Measurements from ENCODE around the gene SLC25A43.
"Not testable (repeated sequence)": the region's sequence is repeated elsewhere in the genome, so short reads cannot be mapped to it uniquely, and the experiment has no call there.

The SLC25A43 gene

DNA sequence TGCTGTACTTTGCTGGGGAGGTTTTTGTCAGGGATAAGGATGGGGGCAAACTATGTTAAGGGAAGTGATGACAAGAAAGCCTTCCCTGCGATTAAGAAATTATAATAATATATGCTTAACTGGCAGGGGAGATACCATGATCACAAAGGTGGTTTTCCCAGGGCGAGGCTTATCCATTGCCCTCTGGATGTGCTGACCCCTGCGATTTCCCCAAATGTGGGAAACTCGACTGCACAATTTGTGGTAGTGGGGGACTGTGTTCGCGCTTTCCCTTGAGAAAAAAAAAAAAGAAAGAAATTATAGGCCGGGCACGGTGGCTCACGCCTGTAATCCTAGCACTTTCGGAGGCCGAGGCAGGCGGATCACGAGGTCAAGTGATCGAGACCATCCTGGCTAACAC lies 24.5 kb downstream of the SLC25A43 start:
- Histone ChIP-seq H3K36me3 (ENCODE audit: insufficient read depth, low read length) (no peaks in the 10 kb centered on the region), H2AFZ (ENCODE audit: low read length, unreplicated experiment) (no peak overlapping the region), H3K4me3 (ENCODE audit: low read depth, low read length) (no peak overlapping the region), H3K27me3 (ENCODE audit: insufficient read depth, low read length) (no peaks in the 10 kb centered on the region), H3K27ac (ENCODE audit: low read depth, low read length) (no peak overlapping the region), H3K4me1 (ENCODE audit: control insufficient read depth, insufficient read depth, low read length, unreplicated experiment) (peaks cover 16% of the 10 kb centered on the region), H3K79me2 (ENCODE audit: control insufficient read depth, insufficient read depth, low read length, unreplicated experiment) (no peaks in the 10 kb centered on the region)

DNA sequence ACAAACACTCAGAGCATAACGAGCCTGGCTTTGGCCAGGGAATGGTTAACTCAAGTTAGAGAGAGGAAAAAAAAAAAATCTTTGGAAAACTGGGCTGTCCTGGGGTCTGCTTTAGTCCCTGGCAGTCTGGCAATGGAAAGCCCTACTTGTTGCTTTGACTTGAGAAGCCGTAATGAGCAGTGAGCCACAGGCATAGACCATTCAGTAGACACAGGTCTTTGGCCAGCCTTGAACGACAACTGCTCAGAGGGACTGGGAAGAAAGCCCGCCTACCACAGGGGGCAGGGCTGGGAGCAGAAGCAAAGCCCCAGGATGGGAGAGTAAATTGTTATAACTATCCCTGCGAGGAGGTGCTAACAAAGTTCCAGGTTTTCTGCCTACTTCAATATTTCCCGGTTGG lies 25.9 kb downstream of the SLC25A43 start:
- no peak overlapping the region for H3K27ac ChIP-seq (ENCODE audit: low read depth, low read length)
- no peaks in the 10 kb centered on the region for H3K36me3 ChIP-seq (ENCODE audit: insufficient read depth, low read length)
- H3K4me1 ChIP-seq (ENCODE audit: control insufficient read depth, insufficient read depth, low read length, unreplicated experiment) = peaks cover 23% of the 10 kb centered on the region
- H3K79me2 ChIP-seq (ENCODE audit: control insufficient read depth, insufficient read depth, low read length, unreplicated experiment) = no peaks in the 10 kb centered on the region
- no peak overlapping the region for H2AFZ ChIP-seq (ENCODE audit: low read length, unreplicated experiment)
- H3K4me3 ChIP-seq (ENCODE audit: low read depth, low read length) = no peak overlapping the region
- H3K27me3 ChIP-seq (ENCODE audit: insufficient read depth, low read length) = no peaks in the 10 kb centered on the region

DNA sequence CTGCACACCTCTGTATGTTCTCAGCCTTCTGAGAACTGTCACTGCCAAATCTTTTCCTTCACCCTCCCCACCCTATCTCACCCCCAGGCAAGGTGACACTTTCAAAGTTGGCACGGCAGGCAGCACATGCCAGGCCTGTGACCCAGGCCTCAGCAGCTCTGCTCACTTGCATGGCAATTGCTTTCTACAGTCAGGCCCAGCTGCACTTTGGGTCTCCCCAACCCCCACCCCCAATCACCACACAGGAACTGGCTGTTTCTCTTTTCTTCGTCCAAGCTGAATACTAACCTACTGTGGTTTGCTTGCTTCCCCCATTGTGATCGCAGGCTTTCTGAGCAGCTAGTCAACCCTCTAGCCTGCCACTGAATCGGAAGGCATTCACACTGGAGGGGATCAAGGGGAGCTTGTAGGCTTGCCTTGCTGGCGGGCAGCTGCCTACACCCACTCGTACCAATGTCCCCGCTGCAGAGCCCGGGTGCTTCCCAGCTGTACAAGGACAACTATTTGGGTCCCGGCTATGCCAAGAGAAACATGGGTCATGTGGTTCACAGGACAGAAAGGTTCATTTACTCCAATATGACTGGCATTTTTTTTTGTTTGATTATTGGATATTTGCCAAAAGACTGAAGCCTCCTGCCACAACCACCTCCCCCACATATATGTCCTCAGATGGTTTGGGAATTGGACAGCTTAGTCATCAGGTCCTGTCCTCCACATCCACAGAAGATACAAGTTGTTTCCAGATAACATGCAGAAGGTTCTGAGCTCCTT lies 28.1 kb downstream of the SLC25A43 start:
- peaks cover 23% of the 10 kb centered on the region for H3K4me1 ChIP-seq (ENCODE audit: control insufficient read depth, insufficient read depth, low read length, unreplicated experiment)
- no peaks in the 10 kb centered on the region for H3K36me3 ChIP-seq (ENCODE audit: insufficient read depth, low read length)
- no peaks in the 10 kb centered on the region for H3K79me2 ChIP-seq (ENCODE audit: control insufficient read depth, insufficient read depth, low read length, unreplicated experiment)
- H2AFZ ChIP-seq (ENCODE audit: low read length, unreplicated experiment) = no peak overlapping the region
- H3K4me3 ChIP-seq (ENCODE audit: low read depth, low read length) = no peak overlapping the region
- H3K27me3 ChIP-seq (ENCODE audit: insufficient read depth, low read length) = no peaks in the 10 kb centered on the region
- H3K27ac ChIP-seq (ENCODE audit: low read depth, low read length) = peak overlapping the region; percentile 56

DNA sequence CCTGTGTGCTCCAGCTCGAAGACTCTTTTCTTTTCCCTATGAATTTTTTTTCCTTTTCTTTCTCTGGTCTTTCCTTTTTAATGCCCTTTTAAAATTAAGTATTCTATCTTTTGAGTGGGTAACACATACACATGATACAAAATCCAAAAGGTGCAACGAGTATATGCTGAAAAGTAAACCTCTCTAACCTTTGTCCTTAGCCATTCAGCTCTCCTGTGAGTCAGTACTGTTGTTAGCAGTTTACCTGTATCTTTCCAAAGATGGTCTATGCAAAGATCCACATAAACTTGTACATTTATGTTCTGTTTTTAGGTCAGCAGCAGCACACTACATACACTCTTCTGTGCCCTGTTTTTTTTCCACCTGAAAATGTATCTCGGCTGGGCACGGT lies 28.7 kb downstream of the SLC25A43 start:
- Histone ChIP-seq H3K27me3 (ENCODE audit: insufficient read depth, low read length) (no peaks in the 10 kb centered on the region), H3K36me3 (ENCODE audit: insufficient read depth, low read length) (no peaks in the 10 kb centered on the region), H3K4me3 (ENCODE audit: low read depth, low read length) (no peak overlapping the region), H3K79me2 (ENCODE audit: control insufficient read depth, insufficient read depth, low read length, unreplicated experiment) (no peaks in the 10 kb centered on the region), H3K27ac (ENCODE audit: low read depth, low read length) (peak overlapping the region; percentile 56), H3K4me1 (ENCODE audit: control insufficient read depth, insufficient read depth, low read length, unreplicated experiment) (peaks cover 23% of the 10 kb centered on the region), H2AFZ (ENCODE audit: low read length, unreplicated experiment) (no peak overlapping the region)

DNA sequence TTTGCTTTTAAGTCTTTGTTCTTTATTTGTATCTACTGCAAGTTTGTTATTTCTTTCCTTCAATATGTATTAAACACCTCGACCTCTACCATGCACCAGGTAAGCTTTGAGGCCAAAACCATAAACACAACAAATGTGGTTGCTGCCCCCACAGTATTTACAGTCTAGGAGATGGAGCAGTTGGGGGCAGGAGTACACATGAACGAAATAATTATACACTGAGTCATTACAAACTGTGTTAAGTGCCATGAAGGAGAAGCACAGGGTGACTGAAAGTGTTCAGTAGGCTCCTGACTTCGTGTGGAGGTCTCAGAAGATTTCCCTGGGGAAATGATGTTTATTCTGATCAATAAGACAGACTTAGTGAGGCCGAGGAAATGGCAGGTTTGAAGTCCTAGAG lies 30.3 kb downstream of the SLC25A43 start:
- no peak overlapping the region for H2AFZ ChIP-seq (ENCODE audit: low read length, unreplicated experiment)
- peaks cover 23% of the 10 kb centered on the region for H3K4me1 ChIP-seq (ENCODE audit: control insufficient read depth, insufficient read depth, low read length, unreplicated experiment)
- no peak overlapping the region for H3K4me3 ChIP-seq (ENCODE audit: low read depth, low read length)
- no peaks in the 10 kb centered on the region for H3K27me3 ChIP-seq (ENCODE audit: insufficient read depth, low read length)
- no peak overlapping the region for H3K27ac ChIP-seq (ENCODE audit: low read depth, low read length)
- H3K36me3 ChIP-seq (ENCODE audit: insufficient read depth, low read length) = no peaks in the 10 kb centered on the region
- H3K79me2 ChIP-seq (ENCODE audit: control insufficient read depth, insufficient read depth, low read length, unreplicated experiment) = no peaks in the 10 kb centered on the region

DNA sequence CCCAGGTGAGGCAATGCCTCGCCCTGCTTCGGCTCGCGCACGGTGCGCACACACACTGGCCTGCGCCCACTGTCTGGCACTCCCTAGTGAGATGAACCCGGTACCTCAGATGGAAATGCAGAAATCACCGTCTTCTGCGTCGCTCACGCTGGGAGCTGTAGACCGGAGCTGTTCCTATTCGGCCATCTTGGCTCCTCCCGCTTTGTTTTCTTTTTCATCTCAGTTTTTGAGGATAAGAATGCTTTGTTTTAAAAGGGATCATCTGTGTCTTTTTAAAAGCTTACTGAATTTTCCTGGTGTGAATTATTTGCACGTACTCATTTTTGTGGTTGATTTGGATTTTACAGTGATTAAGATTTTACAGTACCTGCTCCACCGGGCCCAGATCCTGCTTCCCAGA lies 42.2 kb downstream of the SLC25A43 start:
- H3K27ac ChIP-seq (ENCODE audit: low read depth, low read length); H3K36me3 ChIP-seq (ENCODE audit: insufficient read depth, low read length); H3K79me2 ChIP-seq (ENCODE audit: control insufficient read depth, insufficient read depth, low read length, unreplicated experiment); H3K4me3 ChIP-seq (ENCODE audit: low read depth, low read length); H3K27me3 ChIP-seq (ENCODE audit: insufficient read depth, low read length); H3K4me1 ChIP-seq (ENCODE audit: control insufficient read depth, insufficient read depth, low read length, unreplicated experiment); H2AFZ ChIP-seq (ENCODE audit: low read length, unreplicated experiment): not testable (repeated sequence)

DNA sequence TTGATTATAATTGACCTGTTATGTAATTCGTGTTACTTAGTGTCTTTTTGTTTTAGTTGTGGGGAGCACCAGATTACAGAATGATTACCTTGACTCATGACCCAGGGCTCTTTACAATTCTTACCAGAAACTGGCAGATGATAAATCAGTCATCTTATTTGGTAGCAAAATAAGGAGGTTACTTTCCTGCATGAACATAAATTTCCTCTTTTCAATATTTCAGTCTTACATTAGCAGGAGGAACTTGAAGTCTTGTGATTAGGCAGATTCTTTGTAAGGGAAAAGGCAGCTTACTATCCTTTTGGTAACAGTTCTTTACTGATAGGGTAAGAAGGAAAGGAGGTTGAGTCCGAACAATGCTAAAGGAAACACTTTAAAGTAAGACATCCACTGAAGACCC lies 43.1 kb downstream of the SLC25A43 start:
- Histone ChIP-seq H3K36me3 (ENCODE audit: insufficient read depth, low read length) (no peaks in the 10 kb centered on the region), H3K27ac (ENCODE audit: low read depth, low read length) (no peak overlapping the region)

DNA sequence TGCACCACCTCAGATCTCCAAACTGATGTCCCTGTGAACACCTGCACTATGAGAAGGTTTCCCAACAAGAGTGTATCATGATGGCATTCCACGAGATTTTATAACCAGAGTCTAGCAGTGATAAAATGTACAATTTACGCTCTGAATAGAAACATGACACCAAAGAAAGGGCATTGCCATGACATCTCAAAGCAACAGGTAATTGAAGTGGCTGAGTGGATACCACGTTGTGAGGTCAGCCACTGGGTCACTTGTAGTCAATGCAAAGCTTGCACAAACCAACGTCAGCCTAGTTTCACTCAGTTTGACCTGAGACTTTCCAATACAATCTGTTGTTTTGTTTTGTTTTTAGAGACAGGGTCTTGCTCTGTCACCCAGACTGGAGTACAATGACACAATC lies 54.1 kb downstream of the SLC25A43 start:
- no peaks in the 10 kb centered on the region for H3K36me3 ChIP-seq (ENCODE audit: insufficient read depth, low read length)
- no peaks in the 10 kb centered on the region for H3K4me1 ChIP-seq (ENCODE audit: control insufficient read depth, insufficient read depth, low read length, unreplicated experiment)
- no peak overlapping the region for H2AFZ ChIP-seq (ENCODE audit: low read length, unreplicated experiment)
- no peak overlapping the region for H3K27ac ChIP-seq (ENCODE audit: low read depth, low read length)
- no peaks in the 10 kb centered on the region for H3K27me3 ChIP-seq (ENCODE audit: insufficient read depth, low read length)
- H3K79me2 ChIP-seq (ENCODE audit: control insufficient read depth, insufficient read depth, low read length, unreplicated experiment) = no peaks in the 10 kb centered on the region
- H3K4me3 ChIP-seq (ENCODE audit: low read depth, low read length) = no peak overlapping the region

More for the DNA sequence above, 43.1 kb downstream of the SLC25A43 start:
- Histone ChIP-seq H2AFZ (ENCODE audit: low read length, unreplicated experiment) (no peak overlapping the region), H3K4me3 (ENCODE audit: low read depth, low read length) (no peak overlapping the region), H3K27me3 (ENCODE audit: insufficient read depth, low read length) (no peaks in the 10 kb centered on the region), H3K79me2 (ENCODE audit: control insufficient read depth, insufficient read depth, low read length, unreplicated experiment) (no peaks in the 10 kb centered on the region), H3K4me1 (ENCODE audit: control insufficient read depth, insufficient read depth, low read length, unreplicated experiment) (no peaks in the 10 kb centered on the region)

DNA sequence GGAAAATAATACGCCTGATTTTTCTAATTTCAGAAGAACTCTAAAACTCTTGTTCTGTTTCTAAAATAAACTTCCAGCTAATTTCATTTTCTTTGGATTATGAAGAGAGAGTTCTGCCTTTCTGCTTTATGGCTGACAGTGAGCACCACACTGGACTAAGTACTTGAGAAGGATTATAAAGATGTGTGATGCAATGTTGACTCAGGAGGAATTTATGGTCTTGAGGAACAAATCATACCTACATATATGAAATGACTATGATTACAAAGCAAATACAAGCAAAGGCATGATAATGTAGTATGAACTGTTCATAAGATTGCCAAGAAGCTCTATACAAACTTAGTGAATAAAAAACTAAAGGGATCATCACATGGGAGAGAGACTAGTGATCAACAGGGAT lies 56.1 kb downstream of the SLC25A43 start:
- no peak overlapping the region for H2AFZ ChIP-seq (ENCODE audit: low read length, unreplicated experiment)
- H3K79me2 ChIP-seq (ENCODE audit: control insufficient read depth, insufficient read depth, low read length, unreplicated experiment) = no peaks in the 10 kb centered on the region
- H3K4me3 ChIP-seq (ENCODE audit: low read depth, low read length) = no peak overlapping the region
- H3K27ac ChIP-seq (ENCODE audit: low read depth, low read length) = no peak overlapping the region
- H3K4me1 ChIP-seq (ENCODE audit: control insufficient read depth, insufficient read depth, low read length, unreplicated experiment) = no peaks in the 10 kb centered on the region
- no peaks in the 10 kb centered on the region for H3K27me3 ChIP-seq (ENCODE audit: insufficient read depth, low read length)
- H3K36me3 ChIP-seq (ENCODE audit: insufficient read depth, low read length) = no peaks in the 10 kb centered on the region

DNA sequence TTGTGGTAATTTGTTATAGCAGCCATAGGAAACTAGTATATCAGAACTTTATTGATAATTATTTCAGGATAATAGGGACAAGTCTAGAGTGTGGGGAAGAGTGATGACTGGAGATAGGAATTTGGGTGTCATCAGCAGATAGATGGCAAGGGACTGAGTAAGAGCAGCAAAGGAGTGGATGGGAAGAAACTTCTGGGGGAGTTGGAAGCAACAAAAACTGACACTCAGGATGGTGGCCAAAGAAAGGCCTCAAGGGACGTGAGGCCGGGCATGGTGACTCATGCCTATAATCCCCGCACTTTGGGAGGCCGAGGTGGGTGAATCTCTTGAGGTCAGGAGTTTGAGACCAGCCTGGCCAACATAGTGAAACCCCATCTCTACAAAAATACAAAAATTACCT lies 60.0 kb downstream of the SLC25A43 start:
- no peak overlapping the region for H3K4me3 ChIP-seq (ENCODE audit: low read depth, low read length)
- no peaks in the 10 kb centered on the region for H3K4me1 ChIP-seq (ENCODE audit: control insufficient read depth, insufficient read depth, low read length, unreplicated experiment)
- H3K27ac ChIP-seq (ENCODE audit: low read depth, low read length) = peak overlapping the region; percentile 47; the same call in 1 of the 2 replicates
- no peaks in the 10 kb centered on the region for H3K27me3 ChIP-seq (ENCODE audit: insufficient read depth, low read length)
- no peaks in the 10 kb centered on the region for H3K79me2 ChIP-seq (ENCODE audit: control insufficient read depth, insufficient read depth, low read length, unreplicated experiment)
- H2AFZ ChIP-seq (ENCODE audit: low read length, unreplicated experiment) = no peak overlapping the region
- no peaks in the 10 kb centered on the region for H3K36me3 ChIP-seq (ENCODE audit: insufficient read depth, low read length)

DNA sequence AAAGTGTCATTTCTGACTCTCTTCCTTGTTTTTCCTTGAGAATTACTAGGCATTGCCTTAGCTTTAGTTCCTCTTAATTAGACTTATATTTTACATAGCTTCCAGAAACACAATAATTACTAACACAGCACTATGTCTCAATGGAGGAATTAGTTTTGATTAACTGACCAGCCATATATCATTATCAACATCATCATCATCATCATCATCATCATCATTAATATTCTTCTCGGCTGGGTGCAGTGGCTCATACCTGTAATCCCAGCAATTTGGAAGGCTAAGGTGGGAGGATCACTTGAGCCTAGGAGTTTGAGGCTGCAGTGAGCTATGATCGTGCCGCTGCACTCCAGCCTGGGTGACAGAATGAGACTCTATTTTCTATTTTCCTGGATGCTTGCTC lies 66.4 kb downstream of the SLC25A43 start:
- H3K79me2 ChIP-seq (ENCODE audit: control insufficient read depth, insufficient read depth, low read length, unreplicated experiment) = peaks cover 16% of the 10 kb centered on the region
- 0 out of 2 replicates have a peak, but pooled peaks cover 6% of the 10 kb centered on the region for H3K36me3 ChIP-seq (ENCODE audit: insufficient read depth, low read length)
- H3K4me1 ChIP-seq (ENCODE audit: control insufficient read depth, insufficient read depth, low read length, unreplicated experiment) = no peaks in the 10 kb centered on the region
- H3K27ac ChIP-seq (ENCODE audit: low read depth, low read length) = no peak overlapping the region
- no peaks in the 10 kb centered on the region for H3K27me3 ChIP-seq (ENCODE audit: insufficient read depth, low read length)
- no peak overlapping the region for H3K4me3 ChIP-seq (ENCODE audit: low read depth, low read length)
- no peak overlapping the region for H2AFZ ChIP-seq (ENCODE audit: low read length, unreplicated experiment)

Data from ACC112 (cell line).